T follicular helper cell (primary cell): Measurements from ENCODE around the gene NR2F6.
A peak's percentile ranks its signal among the peaks of the same experiment; 100 is the strongest.

Experiments used
- DNase-seq: peaks from one replicate; pipeline ENCODE4 v3.0.0-alpha.2; 2020; ENCODE audit warnings: low read depth

NR2F6 gene

GRCh38 chr19:17237747-17238706, 7.7 kb downstream of the NR2F6 start:
- no peak for DNase-seq

GRCh38 chr19:17236811-17237543, 8.7 kb downstream of the NR2F6 start:
- no peak for DNase-seq

GRCh38 chr19:17235971-17236777, 9.5 kb downstream of the NR2F6 start:
- no peak for DNase-seq

- DNase-seq = peak; percentile 61
Measured at GRCh38 chr19:17235300-17235970, 10.3 kb downstream of the NR2F6 start.

- peak; percentile 33 for DNase-seq
Measured at GRCh38 chr19:17234911-17235299, 10.8 kb downstream of the NR2F6 start.

- DNase-seq = no peak
Measured at GRCh38 chr19:17232258-17232657, 13.5 kb downstream of the NR2F6 start.

- no peak for DNase-seq
Measured at GRCh38 chr19:17229890-17230289, 15.8 kb downstream of the NR2F6 start.

GRCh38 chr19:17227798-17228367, 17.8 kb downstream of the NR2F6 start:
- no peak for DNase-seq

- peak; percentile 96 for DNase-seq
Measured at GRCh38 chr19:17226002-17226933, 19.5 kb downstream of the NR2F6 start, which contains the start of gene OCEL1. OCEL1 (plus strand) TSS chr19:17226226; CDS start chr19:17226248, 22 bp downstream.

GRCh38 chr19:17225053-17225452, 20.7 kb downstream of the NR2F6 start:
- DNase-seq = no peak

GRCh38 chr19:17220207-17220758, 25.4 kb downstream of the NR2F6 start:
- DNase-seq = no peak

GRCh38 chr19:17219286-17219685, 26.4 kb downstream of the NR2F6 start:
- DNase-seq = no peak

GRCh38 chr19:17216058-17216670, 29.6 kb downstream of the NR2F6 start:
- DNase-seq = no peak

- DNase-seq = peak; percentile 83
Measured at GRCh38 chr19:17215127-17215971, 30.4 kb downstream of the NR2F6 start, which contains the start of gene USE1. USE1 (plus strand) TSS chr19:17215357; CDS start chr19:17215406, 49 bp downstream.

GRCh38 chr19:17214508-17215126, 31.1 kb downstream of the NR2F6 start:
- no peak for DNase-seq

GRCh38 chr19:17213334-17213733, 32.4 kb downstream of the NR2F6 start:
- no peak for DNase-seq
